Left ventricle myocardium inferior (tissue), 1 donor: ENCODE results near the gene TMEM125. TPM values are rescaled to one million over a fixed set of nuclear protein-coding genes. Genes with fewer than 3 reads are reported as not detected.

Experiments
- DNase-seq: peaks from one replicate; pipeline ENCODE4 v3.0.0-alpha.2; 2020
- H3K27ac ChIP-seq: fragments of 200-600 bp; replicated peaks from 2 replicates; pipeline ENCODE4 v1.8.0; 2021
- H3K27me3 ChIP-seq: fragments of 200-600 bp; 2 replicates; pipeline ENCODE4 v1.8.0; 2021; ENCODE audit warnings: low read depth
- H3K36me3 ChIP-seq: fragments of 200-600 bp; 2 replicates; pipeline ENCODE4 v1.8.0; 2021
- H3K4me1 ChIP-seq: fragments of 200-600 bp; 2 replicates; pipeline ENCODE4 v1.8.0; 2021
- H3K4me3 ChIP-seq: fragments of 200-600 bp; 2 replicates; pipeline ENCODE4 v1.8.0; 2021; ENCODE audit warnings: mild to moderate bottlenecking, moderate library complexity
- H3K9me3 ChIP-seq: fragments of 200-600 bp; replicated peaks from 2 replicates; pipeline ENCODE4 v1.8.0; 2021
- intact Hi-C: fragments of 100-400 bp; cut with micrococcal nuclease; formaldehyde crosslinking; loops from one replicate; pipeline ENCODE4 v1.11.0; 2022
- total RNA-seq: library from RNA; stranded (reverse); fragmentation: NEBNext Ultra II Directional; extraction: Animal tissue kit (Norgen Biotek cat#: 25700); gene quantifications from one replicate; pipeline ENCODE4 v1.2.1, GENCODE V29; 2021
- TF ChIP-seq, protein P1 (sequence below): fragments of 200-600 bp; IDR thresholded peaks from 2 replicates; pipeline ENCODE4 v1.8.0; 2021; ENCODE audit warnings: antibody characterized with exemption, mild to moderate bottlenecking, borderline replicate concordance
- donor health status: DM: no; HTN: yes; CAD: no; lungs with severe emphysema.

TMEM125 gene
- total RNA-seq, 1 donor from 2014 or later, result not detected

DNA sequence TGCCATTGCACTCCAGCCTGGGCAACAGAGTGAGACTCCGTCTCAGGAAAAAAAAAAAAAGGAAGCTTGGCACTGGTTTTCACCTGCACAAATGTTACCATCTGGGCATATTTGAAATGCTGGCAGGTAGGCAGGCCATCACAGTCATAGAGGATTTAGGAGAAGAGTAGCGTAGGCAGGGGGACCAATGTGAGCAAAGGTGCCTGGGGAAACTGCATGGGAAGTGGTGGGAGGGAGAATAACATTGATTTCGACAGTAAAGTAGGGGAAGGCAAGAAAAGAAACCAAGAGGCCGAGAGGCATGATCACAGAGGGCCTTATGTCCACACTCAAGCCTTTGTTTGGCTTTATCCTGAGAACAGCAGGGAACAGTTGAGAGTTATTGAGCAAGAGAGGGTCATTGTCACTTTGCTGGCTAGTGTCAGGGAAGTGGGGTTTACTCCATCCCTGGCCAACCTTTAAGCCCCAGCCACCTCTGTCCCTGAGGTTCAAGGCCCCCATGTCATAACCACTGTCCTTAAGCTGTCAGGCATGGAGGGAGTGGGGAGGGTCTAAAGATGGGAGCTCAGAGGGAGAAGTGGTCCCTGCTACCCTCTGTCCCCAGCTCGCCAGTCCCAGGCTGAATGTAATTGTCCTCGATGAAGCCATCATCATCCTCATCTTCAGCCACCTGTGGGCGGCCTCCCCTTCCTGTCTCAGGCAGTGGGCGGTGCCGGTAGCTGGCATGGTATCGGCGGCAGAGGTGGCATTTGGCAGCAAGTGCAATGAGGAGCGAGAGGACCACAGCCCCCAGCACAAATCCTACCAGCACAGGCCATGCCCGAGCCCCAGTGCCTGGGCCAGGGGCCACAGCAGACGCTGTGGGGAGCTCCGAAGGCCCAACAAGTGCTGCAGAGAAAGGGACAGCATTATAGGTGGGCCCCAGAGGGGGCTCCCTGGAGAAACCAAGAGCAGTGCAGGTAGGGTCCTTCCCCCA lies 12.7 kb downstream of the TMEM125 start:
- Histone ChIP-seq H3K27ac (no peak overlapping the region), H3K4me3 (no peak overlapping the region), H3K27me3 (no peaks in the 10 kb centered on the region), H3K9me3 (no peaks in the 10 kb centered on the region), H3K4me1 (no peaks in the 10 kb centered on the region), H3K36me3 (no peaks in the 10 kb centered on the region)
- DNase-seq, result no peak
- TF ChIP-seq, protein P1, sequence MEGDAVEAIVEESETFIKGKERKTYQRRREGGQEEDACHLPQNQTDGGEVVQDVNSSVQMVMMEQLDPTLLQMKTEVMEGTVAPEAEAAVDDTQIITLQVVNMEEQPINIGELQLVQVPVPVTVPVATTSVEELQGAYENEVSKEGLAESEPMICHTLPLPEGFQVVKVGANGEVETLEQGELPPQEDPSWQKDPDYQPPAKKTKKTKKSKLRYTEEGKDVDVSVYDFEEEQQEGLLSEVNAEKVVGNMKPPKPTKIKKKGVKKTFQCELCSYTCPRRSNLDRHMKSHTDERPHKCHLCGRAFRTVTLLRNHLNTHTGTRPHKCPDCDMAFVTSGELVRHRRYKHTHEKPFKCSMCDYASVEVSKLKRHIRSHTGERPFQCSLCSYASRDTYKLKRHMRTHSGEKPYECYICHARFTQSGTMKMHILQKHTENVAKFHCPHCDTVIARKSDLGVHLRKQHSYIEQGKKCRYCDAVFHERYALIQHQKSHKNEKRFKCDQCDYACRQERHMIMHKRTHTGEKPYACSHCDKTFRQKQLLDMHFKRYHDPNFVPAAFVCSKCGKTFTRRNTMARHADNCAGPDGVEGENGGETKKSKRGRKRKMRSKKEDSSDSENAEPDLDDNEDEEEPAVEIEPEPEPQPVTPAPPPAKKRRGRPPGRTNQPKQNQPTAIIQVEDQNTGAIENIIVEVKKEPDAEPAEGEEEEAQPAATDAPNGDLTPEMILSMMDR, result no peak
- intact Hi-C loops, result no loop called here

- no peaks in the 10 kb centered on the region for H3K9me3 ChIP-seq
- H3K27me3 ChIP-seq, result no peaks in the 10 kb centered on the region
- H3K36me3 ChIP-seq, result no peaks in the 10 kb centered on the region
- DNase-seq, result no peak
- H3K4me1 ChIP-seq, result no peaks in the 10 kb centered on the region
- intact Hi-C loops, result no loop called here
- no peak overlapping the region for H3K4me3 ChIP-seq
- TF ChIP-seq, protein P1, result no peak
- no peak overlapping the region for H3K27ac ChIP-seq
These were observed 14.3 kb downstream of the TMEM125 start for GRCh38 chr1:43284065-43284464.

DNA sequence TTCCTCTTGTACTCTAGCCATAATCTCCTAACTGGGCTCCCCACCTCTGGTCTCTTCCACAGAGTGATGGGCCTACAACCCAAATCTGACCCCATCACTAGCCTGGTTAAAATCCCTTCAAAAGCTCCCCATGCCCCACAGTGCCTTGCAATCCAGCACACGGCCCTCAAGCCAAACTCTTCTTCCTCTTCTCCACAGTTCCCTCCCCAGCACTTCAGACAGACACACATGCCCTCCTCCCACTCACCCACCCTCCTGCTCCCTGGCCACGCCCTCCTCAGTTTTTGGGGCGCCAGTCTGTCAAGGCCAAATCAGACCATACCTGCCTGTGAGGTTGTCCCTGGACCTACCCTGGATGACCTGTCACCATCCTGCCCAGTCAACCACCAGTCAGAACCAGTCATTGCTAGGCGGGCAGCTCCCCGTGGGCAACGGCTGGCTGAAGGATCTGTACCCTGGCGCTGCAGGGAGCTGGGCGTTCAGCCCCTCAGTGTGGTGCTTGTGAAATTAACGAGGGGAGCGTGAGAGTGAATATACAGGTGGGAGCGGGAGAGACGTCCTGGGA lies 14.8 kb downstream of the TMEM125 start:
- DNase-seq, result no peak
- TF ChIP-seq, protein P1, result no peak
- no peaks in the 10 kb centered on the region for H3K4me1 ChIP-seq
- no peaks in the 10 kb centered on the region for H3K27me3 ChIP-seq
- H3K27ac ChIP-seq, result no peak overlapping the region
- no peaks in the 10 kb centered on the region for H3K36me3 ChIP-seq
- intact Hi-C loops, result no loop called here
- H3K9me3 ChIP-seq, result no peaks in the 10 kb centered on the region
- no peak overlapping the region for H3K4me3 ChIP-seq

- Histone ChIP-seq H3K4me1 (no peaks in the 10 kb centered on the region), H3K36me3 (no peaks in the 10 kb centered on the region), H3K9me3 (no peaks in the 10 kb centered on the region), H3K4me3 (no peak within 1 kb of the TSS), H3K27ac (no peak within 1 kb of the TSS), H3K27me3 (no peaks in the 10 kb centered on the region)
- no peak for DNase-seq
- TF ChIP-seq, protein P1, result no peak
- intact Hi-C loops, result no loop called here
These were observed 15.6 kb downstream of the TMEM125 start, which contains the start of gene C1orf210 for GRCh38 chr1:43285269-43285990. C1orf210 (minus strand) TSS chr1:43285581; CDS start chr1:43283270, 2,311 bp downstream.

- H3K27ac ChIP-seq, result no peak overlapping the region
- H3K9me3 ChIP-seq, result no peaks in the 10 kb centered on the region
- TF ChIP-seq, protein P1, result no peak
- intact Hi-C loops, result no loop called here
- H3K27me3 ChIP-seq, result no peaks in the 10 kb centered on the region
- H3K36me3 ChIP-seq, result no peaks in the 10 kb centered on the region
- DNase-seq, result no peak
- no peaks in the 10 kb centered on the region for H3K4me1 ChIP-seq
- H3K4me3 ChIP-seq, result no peak overlapping the region
These were observed 16.3 kb downstream of the TMEM125 start for GRCh38 chr1:43286115-43286514.
